ENCODE data around the gene ARHGEF16. TPM values are rescaled to one million over a fixed set of nuclear protein-coding genes. Genes with fewer than 3 reads are reported as not detected.

ARHGEF16 gene
- total RNA-seq, 1 donor from 2014 or later: 1.3 TPM

DNA sequence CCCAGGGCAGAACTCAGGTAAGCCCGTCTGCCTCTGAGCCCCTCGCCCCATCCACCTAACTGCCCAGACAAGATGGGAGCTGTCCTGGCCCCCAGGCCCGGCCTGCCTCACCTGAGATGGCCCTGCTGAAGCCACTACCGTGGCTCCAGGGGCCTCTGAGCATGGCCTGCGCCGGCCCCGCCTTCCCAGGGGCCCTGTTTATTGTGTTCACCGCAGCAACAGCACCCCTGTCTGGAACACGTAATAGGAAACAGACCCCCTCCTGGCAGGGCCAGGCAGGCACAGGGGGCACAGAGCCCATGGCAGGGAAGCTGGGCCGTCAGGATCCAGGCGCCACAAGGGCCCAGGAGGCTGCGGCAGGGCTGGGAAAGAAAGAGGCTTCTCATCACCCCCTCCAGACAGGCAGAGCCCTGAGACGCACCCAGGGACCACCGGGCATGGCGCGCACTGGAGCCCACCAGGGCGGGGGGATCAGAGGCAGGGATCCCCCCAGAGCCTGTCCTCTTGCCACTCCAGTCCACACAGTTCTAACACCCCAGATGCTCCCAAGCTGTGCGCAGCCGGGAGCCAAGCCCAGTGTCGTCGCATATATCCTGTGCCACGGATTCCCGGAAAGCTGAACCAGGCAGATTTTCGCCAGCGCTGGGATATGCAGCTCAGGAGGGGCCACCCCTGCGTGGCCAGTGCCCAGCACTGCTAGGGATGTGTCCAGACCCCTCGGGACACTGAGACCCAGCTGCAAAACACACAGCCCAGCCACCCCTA, 62.6 kb downstream of the ARHGEF16 start:
- Histone ChIP-seq H3K4me1 (no peaks in the 10 kb centered on the region), H3F3A (ENCODE audit: low read depth) (no peaks in the 10 kb centered on the region), H3K4me3 (no peak overlapping the region), H3K27ac (no peak overlapping the region), H3K27me3 (no peaks in the 10 kb centered on the region), H3K4me2 (no peak overlapping the region), H2AFZ (replicated peaks) (no peak overlapping the region), H4K20me1 (ENCODE audit: low read depth) (peaks cover 6% of the 10 kb centered on the region), H3K9me3 (ENCODE audit: low read depth) (no peaks in the 10 kb centered on the region), H3K79me2 (ENCODE audit: low read depth) (no peaks in the 10 kb centered on the region), H3K36me3 (no peaks in the 10 kb centered on the region), H3K9ac (no peak overlapping the region)
- Mint-ChIP-seq H3K36me3 (peaks cover 3% of the 10 kb centered on the region), H3K27ac (no peak overlapping the region), H3K27me3 (ENCODE audit: insufficient read depth, low read depth) (no peaks in the 10 kb centered on the region), H3K4me1 (no peaks in the 10 kb centered on the region), H3K4me3 (no peak overlapping the region), H3K9me3 (no peaks in the 10 kb centered on the region)
- no peak for DNase-seq (ENCODE audit: low spot score)
- TF ChIP-seq, protein P1, sequence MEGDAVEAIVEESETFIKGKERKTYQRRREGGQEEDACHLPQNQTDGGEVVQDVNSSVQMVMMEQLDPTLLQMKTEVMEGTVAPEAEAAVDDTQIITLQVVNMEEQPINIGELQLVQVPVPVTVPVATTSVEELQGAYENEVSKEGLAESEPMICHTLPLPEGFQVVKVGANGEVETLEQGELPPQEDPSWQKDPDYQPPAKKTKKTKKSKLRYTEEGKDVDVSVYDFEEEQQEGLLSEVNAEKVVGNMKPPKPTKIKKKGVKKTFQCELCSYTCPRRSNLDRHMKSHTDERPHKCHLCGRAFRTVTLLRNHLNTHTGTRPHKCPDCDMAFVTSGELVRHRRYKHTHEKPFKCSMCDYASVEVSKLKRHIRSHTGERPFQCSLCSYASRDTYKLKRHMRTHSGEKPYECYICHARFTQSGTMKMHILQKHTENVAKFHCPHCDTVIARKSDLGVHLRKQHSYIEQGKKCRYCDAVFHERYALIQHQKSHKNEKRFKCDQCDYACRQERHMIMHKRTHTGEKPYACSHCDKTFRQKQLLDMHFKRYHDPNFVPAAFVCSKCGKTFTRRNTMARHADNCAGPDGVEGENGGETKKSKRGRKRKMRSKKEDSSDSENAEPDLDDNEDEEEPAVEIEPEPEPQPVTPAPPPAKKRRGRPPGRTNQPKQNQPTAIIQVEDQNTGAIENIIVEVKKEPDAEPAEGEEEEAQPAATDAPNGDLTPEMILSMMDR (IDR thresholded peaks at IDR 0.05): no peak
- TF ChIP-seq EZH2phosphoT487 (IDR thresholded peaks at IDR 0.05) (no peak), EZH2 (IDR thresholded peaks at IDR 0.05) (no peak)

DNA sequence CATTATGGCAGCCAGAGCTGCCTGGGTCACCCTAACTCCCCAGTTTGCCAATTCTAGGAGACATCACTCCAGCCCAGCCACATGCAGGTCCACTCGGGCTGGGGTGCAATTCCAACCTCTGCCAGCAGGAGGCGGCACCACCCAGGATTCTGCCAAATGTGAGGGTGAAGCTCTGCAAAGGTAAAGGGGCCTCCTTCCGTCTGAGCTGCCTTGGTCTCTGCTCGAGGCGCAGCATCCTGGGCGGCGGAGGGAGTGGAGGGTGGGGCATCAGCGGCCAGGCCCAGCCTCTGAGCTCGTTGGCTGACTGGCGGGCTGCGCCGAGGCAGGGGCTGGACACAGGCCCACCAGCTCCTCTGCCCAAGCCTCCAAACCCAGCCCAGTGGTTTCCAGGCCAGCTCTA, 63.8 kb downstream of the ARHGEF16 start:
- H3K4me1 Mint-ChIP-seq: no peaks in the 10 kb centered on the region
- Histone ChIP-seq H4K20me1 (ENCODE audit: low read depth) (peaks cover 14% of the 10 kb centered on the region), H3K9me3 (ENCODE audit: low read depth) (no peaks in the 10 kb centered on the region), H3K4me1 (peaks cover 3% of the 10 kb centered on the region), H2AFZ (replicated peaks) (no peak overlapping the region), H3K27ac (no peak overlapping the region), H3K9ac (no peak overlapping the region), H3F3A (ENCODE audit: low read depth) (no peaks in the 10 kb centered on the region), H3K4me3 (no peak overlapping the region), H3K79me2 (ENCODE audit: low read depth) (no peaks in the 10 kb centered on the region), H3K27me3 (no peaks in the 10 kb centered on the region), H3K36me3 (no peaks in the 10 kb centered on the region), H3K4me2 (no peak overlapping the region)
- TF ChIP-seq, protein P1 (IDR thresholded peaks at IDR 0.05): peak; percentile 59
- no peak for TF ChIP-seq EZH2 (IDR thresholded peaks at IDR 0.05)
- TF ChIP-seq EZH2phosphoT487 (IDR thresholded peaks at IDR 0.05): no peak
- H3K27me3 Mint-ChIP-seq (ENCODE audit: insufficient read depth, low read depth): no peaks in the 10 kb centered on the region
- no peak overlapping the region for H3K4me3 Mint-ChIP-seq
- H3K9me3 Mint-ChIP-seq: no peaks in the 10 kb centered on the region
- no peak for DNase-seq (ENCODE audit: low spot score)
- H3K36me3 Mint-ChIP-seq: no peaks in the 10 kb centered on the region
- H3K27ac Mint-ChIP-seq: no peak overlapping the region

DNA sequence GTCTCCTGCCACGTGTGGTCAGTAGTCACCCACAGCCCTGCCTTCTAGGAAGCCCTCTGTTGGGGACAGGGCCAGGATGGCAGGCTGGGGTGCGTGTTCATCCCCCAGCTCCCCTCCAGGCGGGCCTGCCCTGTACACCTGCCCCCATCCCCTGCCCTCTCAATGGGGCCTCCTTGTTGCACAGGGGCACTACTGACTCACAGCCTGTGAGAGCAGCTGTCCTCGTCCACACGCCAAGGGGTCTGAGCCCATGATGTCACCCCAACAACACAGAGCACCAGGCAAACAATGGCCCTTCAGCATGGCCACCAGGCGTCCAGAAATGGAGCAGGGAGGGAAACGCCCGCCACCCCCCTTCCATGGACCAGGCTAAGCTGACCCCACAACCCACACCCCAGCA, 64.3 kb downstream of the ARHGEF16 start:
- Histone ChIP-seq H3K36me3 (no peaks in the 10 kb centered on the region), H3K4me1 (peaks cover 3% of the 10 kb centered on the region), H3K27ac (no peak overlapping the region), H4K20me1 (ENCODE audit: low read depth) (peaks cover 15% of the 10 kb centered on the region), H3K4me3 (no peak overlapping the region), H3K9ac (no peak overlapping the region), H3K9me3 (ENCODE audit: low read depth) (no peaks in the 10 kb centered on the region), H3K4me2 (no peak overlapping the region), H3K27me3 (no peaks in the 10 kb centered on the region), H3K79me2 (ENCODE audit: low read depth) (no peaks in the 10 kb centered on the region), H3F3A (ENCODE audit: low read depth) (no peaks in the 10 kb centered on the region), H2AFZ (replicated peaks) (no peak overlapping the region)
- no peak for DNase-seq (ENCODE audit: low spot score)
- Mint-ChIP-seq H3K36me3 (no peaks in the 10 kb centered on the region), H3K27me3 (ENCODE audit: insufficient read depth, low read depth) (no peaks in the 10 kb centered on the region), H3K4me3 (no peak overlapping the region), H3K4me1 (no peaks in the 10 kb centered on the region), H3K27ac (no peak overlapping the region), H3K9me3 (no peaks in the 10 kb centered on the region)
- no peak for TF ChIP-seq EZH2 (IDR thresholded peaks at IDR 0.05)
- TF ChIP-seq, protein P1 (IDR thresholded peaks at IDR 0.05): no peak
- TF ChIP-seq EZH2phosphoT487 (IDR thresholded peaks at IDR 0.05): no peak
